Raji (cell line): ENCODE data around the gene DAPK3.

Experiments used
- POLR2A ChIP-seq: IDR thresholded peaks from 2 replicates; pipeline ENCODE4 v1.6.1; 2011; ENCODE audit warnings: low read depth, low read length, control low read depth; ENCODE audit not compliant: insufficient read depth

Gene DAPK3

DNA sequence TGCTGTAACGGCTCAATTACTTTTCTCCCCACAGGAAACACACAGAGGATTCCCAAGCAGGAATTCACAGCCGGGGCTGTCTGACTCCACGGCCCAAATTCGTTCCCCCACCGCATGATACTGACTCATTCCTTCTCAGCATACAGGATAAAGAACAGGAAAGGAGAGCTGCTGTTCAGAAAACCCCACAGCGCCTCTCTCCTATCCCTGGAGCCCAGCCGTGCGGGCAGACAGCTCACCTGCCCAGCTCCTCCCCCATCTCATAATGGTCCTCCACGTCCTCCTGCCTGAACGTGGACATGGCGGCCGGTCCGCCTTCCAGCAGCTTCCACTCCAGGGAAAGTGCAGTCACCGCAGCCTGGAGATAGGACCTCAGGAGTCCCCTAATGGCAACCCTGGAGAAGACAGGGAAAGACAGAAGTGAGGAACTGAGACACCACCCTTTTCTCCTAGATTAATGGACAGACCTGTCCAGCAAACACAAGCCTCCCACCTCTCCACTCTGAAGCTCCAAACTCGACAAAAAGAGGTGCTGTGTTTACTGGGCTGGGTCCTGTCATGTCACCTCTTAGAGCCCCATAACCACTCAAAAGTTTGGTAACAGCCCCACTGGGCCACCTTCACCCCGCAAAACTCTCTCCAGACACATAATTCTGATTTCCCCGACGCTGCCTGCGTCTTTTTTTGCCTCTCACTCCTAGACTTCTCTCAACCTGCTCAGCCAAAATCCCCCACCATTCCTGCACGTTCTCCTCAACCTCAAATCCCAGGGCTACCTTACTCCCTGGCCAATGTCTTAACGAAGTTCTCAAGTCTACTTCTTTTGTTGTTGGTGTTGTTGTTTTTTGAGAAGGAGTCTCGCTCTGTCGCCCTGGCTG, 1.2 kb downstream of the DAPK3 start:
- TF ChIP-seq POLR2A, result no peak

GRCh38 chr19:3968556-3969434, 2.1 kb downstream of the DAPK3 start:
- TF ChIP-seq POLR2A, result no peak

DNA sequence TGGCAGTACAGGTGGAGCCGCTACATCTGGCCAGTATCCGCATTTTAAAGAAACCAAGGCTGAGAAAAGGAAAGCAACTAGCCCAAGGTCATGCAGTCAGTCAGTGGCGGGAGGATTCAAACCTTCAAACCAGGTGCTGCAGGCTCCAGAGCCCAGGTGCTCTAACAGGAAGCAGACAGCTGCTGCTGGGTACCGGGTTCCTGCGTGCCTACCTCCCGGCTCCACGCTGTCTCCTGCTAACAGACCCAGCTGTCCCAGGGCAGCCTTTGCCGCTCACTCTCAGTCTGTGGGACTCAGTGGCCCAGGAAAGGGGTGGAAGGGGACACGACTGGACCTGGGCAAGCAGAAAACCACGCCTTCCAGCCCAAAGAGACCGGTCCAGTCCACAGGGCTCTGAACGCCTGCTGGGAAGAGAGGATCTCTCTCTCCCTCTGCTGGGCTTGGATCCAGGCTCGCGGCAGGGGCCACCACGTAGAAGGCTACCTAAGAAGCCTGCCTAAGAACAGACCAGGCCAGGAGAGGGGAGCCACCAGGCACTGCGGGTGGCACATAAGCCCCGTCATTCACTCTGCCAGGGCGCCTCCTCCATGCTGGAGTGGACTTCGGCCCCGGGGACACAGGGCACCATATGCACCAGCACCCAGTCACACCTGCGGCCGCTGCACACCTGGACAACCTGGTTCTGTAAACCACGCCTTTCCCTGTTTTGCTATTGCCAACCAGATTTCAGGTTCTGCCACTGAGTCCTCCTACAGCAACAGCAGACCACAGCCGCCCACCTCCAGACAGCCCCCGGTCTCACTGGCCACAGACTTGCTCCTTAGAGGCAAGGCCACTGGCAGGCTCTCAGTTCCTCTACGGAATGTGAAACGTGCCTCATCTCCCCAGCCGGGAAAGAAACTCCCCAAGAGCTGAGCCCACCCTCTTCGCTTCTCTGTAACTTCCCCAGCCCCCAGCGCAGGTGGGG, 4.6 kb downstream of the DAPK3 start:
- no peak for TF ChIP-seq POLR2A

GRCh38 chr19:3964256-3965194, 6.4 kb downstream of the DAPK3 start:
- TF ChIP-seq POLR2A, result no peak

DNA sequence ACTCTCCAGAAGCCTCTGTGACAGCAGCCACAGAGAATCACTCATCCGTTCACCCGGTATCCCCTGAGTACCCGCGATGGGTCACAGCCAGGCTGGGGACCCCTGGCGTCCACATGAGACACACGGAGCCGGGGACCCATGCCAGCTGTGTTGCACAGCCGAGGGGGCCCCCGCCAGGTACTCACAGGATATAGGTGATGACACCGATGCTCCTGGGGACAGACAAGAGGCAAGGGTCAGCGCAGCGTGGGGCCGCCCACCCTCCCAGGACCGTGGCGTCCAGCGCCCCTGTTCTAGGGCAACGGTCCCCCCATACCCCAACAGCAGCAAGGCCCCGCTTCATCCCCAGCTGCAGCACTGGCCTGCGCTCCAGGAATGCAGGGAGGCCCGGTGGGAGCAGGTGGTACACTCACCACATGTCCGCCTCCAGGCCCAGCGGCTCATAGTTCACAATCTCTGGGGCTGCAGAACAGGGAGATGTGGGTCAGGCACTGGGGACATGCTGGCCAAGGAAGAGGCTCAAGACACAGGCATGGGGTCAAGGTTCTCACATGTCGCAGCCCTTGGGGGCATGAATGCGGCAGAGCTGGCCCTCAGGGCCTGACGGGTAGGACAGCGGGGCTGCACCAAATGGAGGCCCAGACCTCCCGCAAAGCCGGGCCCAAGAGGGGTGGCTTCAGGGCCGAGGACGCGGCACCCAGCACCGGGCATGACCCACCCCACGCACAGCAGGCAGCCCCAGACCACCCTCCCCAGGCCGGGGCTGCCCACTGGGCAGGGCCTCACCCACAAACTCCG, 7.2 kb downstream of the DAPK3 start:
- TF ChIP-seq POLR2A, result no peak

- no peak for TF ChIP-seq POLR2A
Measured at GRCh38 chr19:3961007-3961406, 9.9 kb downstream of the DAPK3 start.

GRCh38 chr19:3959766-3960131, 11.2 kb downstream of the DAPK3 start:
- TF ChIP-seq POLR2A, result no peak

DNA sequence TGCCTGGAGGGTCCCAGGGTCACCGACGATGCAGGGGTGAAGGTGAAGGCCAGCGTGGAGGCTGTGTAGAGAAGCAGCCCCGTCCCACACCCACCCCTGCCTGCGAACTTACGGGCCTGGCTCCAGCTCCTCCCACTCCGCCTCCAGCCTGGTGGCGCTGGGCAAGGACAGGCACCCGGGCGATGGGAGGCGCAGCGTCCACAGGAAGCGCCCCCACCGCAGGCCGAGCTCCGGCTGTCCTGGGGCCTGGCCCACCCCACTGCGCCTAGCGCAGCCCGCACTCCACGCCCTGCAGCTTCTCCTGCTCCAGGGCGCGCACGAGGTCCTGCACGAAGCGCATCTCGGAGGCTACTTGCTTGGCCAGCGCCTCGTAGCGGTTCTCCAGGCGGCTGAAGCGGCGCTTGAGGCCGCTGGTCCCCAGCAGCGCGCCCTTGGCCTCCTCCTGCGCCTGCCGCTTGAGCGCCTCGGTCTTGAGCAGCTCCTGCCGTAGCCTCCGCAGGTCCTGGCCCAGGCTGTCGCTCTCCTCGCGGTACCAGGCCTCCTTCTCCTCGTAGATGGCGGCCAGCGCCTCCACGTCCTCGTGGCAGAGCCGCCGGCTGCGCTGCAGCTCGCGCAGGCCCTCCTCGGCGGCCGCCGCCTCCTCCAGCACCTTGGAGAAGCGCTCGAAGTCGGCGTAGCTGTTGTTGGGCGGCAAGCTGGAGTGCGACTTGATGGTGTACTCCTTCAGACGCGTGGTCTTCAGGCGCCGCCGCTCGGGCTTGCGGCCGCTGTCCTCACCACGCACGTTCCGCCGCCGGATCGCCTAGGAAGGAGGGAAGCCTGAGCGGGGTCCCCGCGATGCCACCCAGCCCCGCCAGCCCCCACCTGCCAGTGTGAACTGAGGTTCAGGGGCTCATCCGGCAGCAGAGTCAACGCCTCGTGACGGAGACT, 11.8 kb downstream of the DAPK3 start:
- TF ChIP-seq POLR2A, result no peak

DNA sequence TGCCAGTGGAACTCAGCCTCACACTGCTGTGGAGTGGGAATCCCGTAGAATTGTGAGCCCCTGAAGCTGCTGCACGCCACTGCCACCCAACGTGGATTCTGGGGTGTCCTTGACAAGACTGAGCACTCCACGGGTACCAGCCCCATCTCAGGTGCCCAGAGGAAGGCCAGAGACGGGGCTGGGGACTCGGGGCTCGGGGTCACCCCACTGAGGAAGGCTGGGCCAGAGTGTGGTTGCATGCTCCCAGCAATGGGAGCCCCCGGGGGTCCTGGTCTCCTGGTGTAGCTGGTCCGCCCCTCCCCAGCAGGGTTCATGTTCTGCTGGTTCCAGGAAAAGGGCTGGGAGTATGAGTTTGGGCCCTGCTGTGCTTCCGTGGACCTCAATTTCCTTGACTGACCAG, 15.2 kb downstream of the DAPK3 start:
- TF ChIP-seq POLR2A, result no peak

DNA sequence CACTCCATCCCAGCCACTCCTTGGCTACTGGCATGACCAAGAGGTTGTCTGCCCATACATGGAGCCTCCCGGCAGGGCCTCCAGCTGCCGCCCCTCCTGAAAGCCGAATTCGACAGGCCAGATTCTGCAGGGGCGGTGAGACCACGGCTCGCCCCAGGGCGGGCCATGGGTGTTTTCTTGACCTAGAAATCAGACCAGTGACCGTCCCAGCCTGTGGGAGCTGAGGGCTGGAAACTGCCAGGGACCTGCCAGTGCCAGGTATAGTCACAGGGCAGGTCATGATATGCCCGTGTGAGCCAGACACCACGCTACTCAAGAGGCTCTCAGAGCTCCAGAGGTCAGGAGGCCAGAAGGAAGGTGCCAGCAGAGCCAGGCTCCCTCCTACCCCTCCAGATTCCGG, 16.8 kb downstream of the DAPK3 start:
- no peak for TF ChIP-seq POLR2A

DNA sequence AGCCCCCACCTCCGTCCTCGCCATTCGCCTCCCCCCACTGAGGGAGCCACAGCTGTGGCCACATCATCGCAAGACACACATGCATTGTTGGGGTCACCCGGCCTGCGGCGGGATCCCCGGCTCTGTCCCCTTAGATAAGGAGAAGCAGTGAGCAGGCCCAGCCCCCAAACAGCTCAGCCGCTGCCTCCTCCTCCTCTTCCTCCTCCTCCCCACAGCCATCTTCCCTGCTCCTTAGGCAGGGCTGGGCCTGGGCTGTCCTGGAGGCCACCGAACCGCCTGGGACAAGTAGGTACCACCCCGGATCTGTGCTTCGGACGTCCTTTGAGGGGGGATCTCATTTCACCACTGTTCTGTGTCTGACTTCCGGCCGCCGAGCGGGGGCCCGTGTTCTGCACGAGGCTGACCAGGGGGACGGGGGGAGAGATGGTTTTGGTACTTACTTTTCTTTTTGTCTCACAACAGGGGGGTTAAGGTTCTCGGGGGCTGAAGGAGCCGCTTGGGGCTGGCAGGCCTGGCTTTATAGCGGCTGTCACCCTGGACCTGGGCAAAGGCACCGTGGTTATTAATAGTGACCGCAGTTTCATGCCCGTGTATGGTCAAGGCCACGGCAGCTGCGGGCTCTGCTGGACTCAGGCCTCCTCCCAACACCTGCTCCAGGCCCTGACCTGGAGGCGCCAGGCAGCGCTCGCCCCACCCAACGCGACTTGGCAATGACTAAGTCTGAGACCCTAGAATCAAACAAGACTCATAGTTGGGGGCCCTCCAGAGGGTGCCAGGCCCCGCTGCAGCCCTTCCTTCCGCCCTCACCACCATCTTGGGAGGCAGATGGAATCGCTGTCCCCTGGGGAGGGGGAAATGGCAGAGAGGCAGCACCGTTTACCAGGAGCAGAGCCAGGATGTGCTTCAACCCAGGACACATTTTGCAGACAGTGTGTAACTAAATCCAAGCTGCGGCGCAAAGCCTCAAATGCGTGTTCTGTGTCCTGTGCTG, 19.7 kb downstream of the DAPK3 start:
- no peak for TF ChIP-seq POLR2A
